WTC11 (cell line): Measurements from ENCODE around the gene IL27RA. TPM values are rescaled to one million over a fixed set of nuclear protein-coding genes. Genes with fewer than 3 reads are reported as not detected.

Source experiments
- ATAC-seq: fragments of 200-7000 bp; cut with Tn5 transposase; 2 replicates; pipeline ENCODE4 v1.10.0; 2021; ENCODE audit warnings: mild to moderate bottlenecking, moderate library complexity
- CTCF ChIA-PET: fragments of 300-600 bp; sonication (Branson Sonifier 250); formaldehyde crosslinking; loops from one replicate; lab custom pipeline; 2021; ENCODE audit warnings: antibody characterized with exemption; lab: Charles Lee
- POLR2A ChIA-PET: fragments of 350-600 bp; sonication (Branson Sonifier 250); formaldehyde crosslinking; loops from one replicate; lab custom pipeline; 2021; ENCODE audit warnings: antibody characterized with exemption; lab: Charles Lee
- DNase-seq: peaks from one replicate; pipeline ENCODE4 v3.0.0; 2021; ENCODE audit warnings: low spot score
- H3K27ac Mint-ChIP-seq: 2 replicates; pipeline ENCODE4 v1.8.0; 2021; ENCODE audit warnings: mixed read lengths
- H3K27me3 Mint-ChIP-seq: 2 replicates; pipeline ENCODE4 v1.8.0; 2021; ENCODE audit warnings: low read depth, mild to moderate bottlenecking, moderate library complexity, mixed read lengths
- H3K36me3 Mint-ChIP-seq: 2 replicates; pipeline ENCODE4 v1.8.0; 2021; ENCODE audit warnings: mixed read lengths
- H3K4me1 Mint-ChIP-seq: 2 replicates; pipeline ENCODE4 v1.8.0; 2022; ENCODE audit warnings: mixed read lengths
- H3K4me3 Mint-ChIP-seq: 2 replicates; pipeline ENCODE4 v1.8.0; 2021; ENCODE audit warnings: mild to moderate bottlenecking, moderate library complexity, mixed read lengths
- H3K9me3 Mint-ChIP-seq: 2 replicates; pipeline ENCODE4 v1.8.0; 2021; ENCODE audit warnings: mixed read lengths
- GRHL2 ChIP-seq: fragments of 250-450 bp; sonication (Bioruptor Pico); IDR thresholded peaks from 2 replicates; pipeline ENCODE4 v1.8.0; 2022; ENCODE audit warnings: mild to moderate bottlenecking, moderate library complexity; ENCODE audit not compliant: insufficient replicate concordance, severe bottlenecking
- PRRX2 ChIP-seq: fragments of 250-450 bp; sonication (Bioruptor Pico); IDR thresholded peaks from 2 replicates; pipeline ENCODE4 v1.8.0; 2021; ENCODE audit warnings: mild to moderate bottlenecking
- RELA ChIP-seq: sonication (generic); formaldehyde crosslinking; IDR thresholded peaks from 2 replicates; pipeline ENCODE4 v1.8.1; 2022; ENCODE audit warnings: missing genetic modification reagents, mild to moderate bottlenecking, borderline replicate concordance
- ZBTB21 ChIP-seq: sonication (generic); formaldehyde crosslinking; IDR thresholded peaks from 2 replicates; pipeline ENCODE4 v1.8.1; 2023; ENCODE audit warnings: mild to moderate bottlenecking, missing genetic modification reagents, borderline replicate concordance
- ZNF138 ChIP-seq: sonication (generic); formaldehyde crosslinking; conservative IDR thresholded peaks from 2 replicates; pipeline ENCODE4 v1.8.1; 2022; ENCODE audit warnings: mild to moderate bottlenecking, moderate library complexity, missing genetic modification reagents
- ZNF232 ChIP-seq: sonication (generic); formaldehyde crosslinking; IDR thresholded peaks from 2 replicates; pipeline ENCODE4 v1.8.0; 2022; ENCODE audit warnings: mild to moderate bottlenecking, missing genetic modification reagents
- ZNF263 ChIP-seq: sonication (generic); formaldehyde crosslinking; IDR thresholded peaks from 2 replicates; pipeline ENCODE4 v1.8.1; 2022; ENCODE audit warnings: low read depth, mild to moderate bottlenecking, moderate library complexity, missing genetic modification reagents
- ZNF423 ChIP-seq: fragments of 250-450 bp; sonication (Bioruptor Pico); IDR thresholded peaks from 2 replicates; pipeline ENCODE4 v2.1.2; 2022; ENCODE audit warnings: mild to moderate bottlenecking, moderate library complexity
- total RNA-seq: library from RNA; stranded (reverse); gene quantifications from 3 replicates; pipeline ENCODE4 v1.2.3, GENCODE V29; 2021
- TF ChIP-seq, protein P1 (sequence below): sonication (generic); formaldehyde crosslinking; IDR thresholded peaks from 2 replicates; pipeline ENCODE4 v1.8.1; 2023; ENCODE audit warnings: mild to moderate bottlenecking, missing genetic modification reagents
- TF ChIP-seq, protein P2 (sequence below): fragments of 250-450 bp; sonication (Bioruptor Pico); conservative IDR thresholded peaks from 2 replicates; pipeline ENCODE4 v1.9.0; 2021; ENCODE audit warnings: mild to moderate bottlenecking
- TF ChIP-seq, protein P3 (sequence below): fragments of 250-450 bp; sonication (Bioruptor Pico); IDR thresholded peaks from 2 replicates; pipeline ENCODE4 v2.1.2; 2022; ENCODE audit warnings: mild to moderate bottlenecking, moderate library complexity
- TF ChIP-seq, protein P4 (sequence below): sonication (generic); formaldehyde crosslinking; IDR thresholded peaks from 2 replicates; pipeline ENCODE4 v1.8.0; 2022; ENCODE audit warnings: missing genetic modification reagents
- TF ChIP-seq, protein P5 (sequence below): sonication (generic); formaldehyde crosslinking; IDR thresholded peaks from 2 replicates; pipeline ENCODE4 v1.8.0; 2023; ENCODE audit warnings: missing genetic modification reagents, mild to moderate bottlenecking, borderline replicate concordance

Gene IL27RA
- total RNA-seq, 1 experiment from 2014 or later: 12.2 TPM

DNA sequence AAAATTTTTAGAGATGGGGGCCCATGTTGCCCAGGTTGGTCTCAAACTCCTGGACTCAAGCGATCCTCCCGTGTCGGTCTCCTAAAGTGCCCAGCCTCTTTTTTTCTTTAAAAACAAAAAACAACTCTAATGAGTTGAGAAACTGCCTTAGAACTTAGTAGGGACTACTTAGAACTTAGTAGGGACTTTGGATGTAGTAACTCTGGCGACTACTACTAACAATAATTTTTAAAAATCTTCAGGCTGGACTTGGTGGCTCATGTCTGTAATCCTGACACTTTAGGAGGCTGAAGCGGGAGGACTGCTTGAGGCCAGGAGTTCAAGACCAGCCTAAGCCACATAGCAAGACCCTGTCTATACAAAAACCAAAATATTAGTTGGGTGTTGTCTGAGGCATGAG, 54.5 kb downstream of the IL27RA start (continued):
- TF ChIP-seq ZNF232 (CRISPR knock-in tag): no peak
- TF ChIP-seq, protein P1, sequence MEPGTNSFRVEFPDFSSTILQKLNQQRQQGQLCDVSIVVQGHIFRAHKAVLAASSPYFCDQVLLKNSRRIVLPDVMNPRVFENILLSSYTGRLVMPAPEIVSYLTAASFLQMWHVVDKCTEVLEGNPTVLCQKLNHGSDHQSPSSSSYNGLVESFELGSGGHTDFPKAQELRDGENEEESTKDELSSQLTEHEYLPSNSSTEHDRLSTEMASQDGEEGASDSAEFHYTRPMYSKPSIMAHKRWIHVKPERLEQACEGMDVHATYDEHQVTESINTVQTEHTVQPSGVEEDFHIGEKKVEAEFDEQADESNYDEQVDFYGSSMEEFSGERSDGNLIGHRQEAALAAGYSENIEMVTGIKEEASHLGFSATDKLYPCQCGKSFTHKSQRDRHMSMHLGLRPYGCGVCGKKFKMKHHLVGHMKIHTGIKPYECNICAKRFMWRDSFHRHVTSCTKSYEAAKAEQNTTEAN (CRISPR knock-in tag): no peak
- no peak for TF ChIP-seq ZNF263 (CRISPR knock-in tag)
- TF ChIP-seq ZBTB21 (CRISPR knock-in tag): no peak
- TF ChIP-seq GRHL2: no peak
- TF ChIP-seq, protein P2, sequence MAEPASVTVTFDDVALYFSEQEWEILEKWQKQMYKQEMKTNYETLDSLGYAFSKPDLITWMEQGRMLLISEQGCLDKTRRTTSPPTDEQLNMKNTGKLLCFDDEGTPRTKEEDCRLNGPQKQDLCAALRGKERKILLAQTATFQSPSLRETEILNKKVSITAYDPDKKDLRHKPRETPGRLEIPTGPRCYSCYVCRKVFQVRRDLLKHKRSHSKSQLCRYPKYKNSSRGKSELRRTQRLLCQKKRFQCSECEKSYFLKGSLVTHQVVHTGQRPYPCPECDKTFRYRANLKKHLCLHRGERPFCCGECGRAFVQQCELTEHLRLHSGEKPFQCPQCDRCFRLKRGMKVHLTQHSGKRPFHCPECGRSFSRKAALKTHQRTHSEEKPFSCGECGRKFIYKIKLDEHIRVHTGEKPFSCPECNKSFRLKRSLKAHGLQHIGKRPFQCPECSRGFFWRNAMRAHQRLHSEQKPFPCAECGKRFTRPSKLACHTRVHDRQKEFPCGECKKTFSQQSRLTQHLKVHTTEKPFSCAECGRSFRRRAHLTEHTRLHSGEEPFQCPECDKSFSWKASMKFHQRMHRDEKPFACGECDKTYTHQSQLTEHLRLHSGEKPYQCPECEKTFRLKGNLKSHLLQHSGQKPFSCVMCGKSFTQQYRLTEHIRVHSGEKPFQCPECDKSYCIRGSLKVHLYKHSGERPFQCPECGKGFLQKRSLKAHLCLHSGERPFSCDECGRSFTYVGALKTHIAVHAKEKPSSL: no peak
- TF ChIP-seq ZNF138 (CRISPR knock-in tag): no peak
- TF ChIP-seq, protein P3, sequence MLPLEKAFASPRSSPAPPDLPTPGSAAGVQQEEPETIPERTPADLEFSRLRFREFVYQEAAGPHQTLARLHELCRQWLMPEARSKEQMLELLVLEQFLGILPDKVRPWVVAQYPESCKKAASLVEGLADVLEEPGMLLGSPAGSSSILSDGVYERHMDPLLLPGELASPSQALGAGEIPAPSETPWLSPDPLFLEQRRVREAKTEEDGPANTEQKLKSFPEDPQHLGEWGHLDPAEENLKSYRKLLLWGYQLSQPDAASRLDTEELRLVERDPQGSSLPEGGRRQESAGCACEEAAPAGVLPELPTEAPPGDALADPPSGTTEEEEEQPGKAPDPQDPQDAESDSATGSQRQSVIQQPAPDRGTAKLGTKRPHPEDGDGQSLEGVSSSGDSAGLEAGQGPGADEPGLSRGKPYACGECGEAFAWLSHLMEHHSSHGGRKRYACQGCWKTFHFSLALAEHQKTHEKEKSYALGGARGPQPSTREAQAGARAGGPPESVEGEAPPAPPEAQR (CRISPR knock-in tag): no peak
- TF ChIP-seq, protein P4, sequence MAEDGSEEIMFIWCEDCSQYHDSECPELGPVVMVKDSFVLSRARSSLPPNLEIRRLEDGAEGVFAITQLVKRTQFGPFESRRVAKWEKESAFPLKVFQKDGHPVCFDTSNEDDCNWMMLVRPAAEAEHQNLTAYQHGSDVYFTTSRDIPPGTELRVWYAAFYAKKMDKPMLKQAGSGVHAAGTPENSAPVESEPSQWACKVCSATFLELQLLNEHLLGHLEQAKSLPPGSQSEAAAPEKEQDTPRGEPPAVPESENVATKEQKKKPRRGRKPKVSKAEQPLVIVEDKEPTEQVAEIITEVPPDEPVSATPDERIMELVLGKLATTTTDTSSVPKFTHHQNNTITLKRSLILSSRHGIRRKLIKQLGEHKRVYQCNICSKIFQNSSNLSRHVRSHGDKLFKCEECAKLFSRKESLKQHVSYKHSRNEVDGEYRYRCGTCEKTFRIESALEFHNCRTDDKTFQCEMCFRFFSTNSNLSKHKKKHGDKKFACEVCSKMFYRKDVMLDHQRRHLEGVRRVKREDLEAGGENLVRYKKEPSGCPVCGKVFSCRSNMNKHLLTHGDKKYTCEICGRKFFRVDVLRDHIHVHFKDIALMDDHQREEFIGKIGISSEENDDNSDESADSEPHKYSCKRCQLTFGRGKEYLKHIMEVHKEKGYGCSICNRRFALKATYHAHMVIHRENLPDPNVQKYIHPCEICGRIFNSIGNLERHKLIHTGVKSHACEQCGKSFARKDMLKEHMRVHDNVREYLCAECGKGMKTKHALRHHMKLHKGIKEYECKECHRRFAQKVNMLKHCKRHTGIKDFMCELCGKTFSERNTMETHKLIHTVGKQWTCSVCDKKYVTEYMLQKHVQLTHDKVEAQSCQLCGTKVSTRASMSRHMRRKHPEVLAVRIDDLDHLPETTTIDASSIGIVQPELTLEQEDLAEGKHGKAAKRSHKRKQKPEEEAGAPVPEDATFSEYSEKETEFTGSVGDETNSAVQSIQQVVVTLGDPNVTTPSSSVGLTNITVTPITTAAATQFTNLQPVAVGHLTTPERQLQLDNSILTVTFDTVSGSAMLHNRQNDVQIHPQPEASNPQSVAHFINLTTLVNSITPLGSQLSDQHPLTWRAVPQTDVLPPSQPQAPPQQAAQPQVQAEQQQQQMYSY: no peak
- no peak for TF ChIP-seq RELA (CRISPR knock-in tag)
- TF ChIP-seq ZNF423: no peak

DNA sequence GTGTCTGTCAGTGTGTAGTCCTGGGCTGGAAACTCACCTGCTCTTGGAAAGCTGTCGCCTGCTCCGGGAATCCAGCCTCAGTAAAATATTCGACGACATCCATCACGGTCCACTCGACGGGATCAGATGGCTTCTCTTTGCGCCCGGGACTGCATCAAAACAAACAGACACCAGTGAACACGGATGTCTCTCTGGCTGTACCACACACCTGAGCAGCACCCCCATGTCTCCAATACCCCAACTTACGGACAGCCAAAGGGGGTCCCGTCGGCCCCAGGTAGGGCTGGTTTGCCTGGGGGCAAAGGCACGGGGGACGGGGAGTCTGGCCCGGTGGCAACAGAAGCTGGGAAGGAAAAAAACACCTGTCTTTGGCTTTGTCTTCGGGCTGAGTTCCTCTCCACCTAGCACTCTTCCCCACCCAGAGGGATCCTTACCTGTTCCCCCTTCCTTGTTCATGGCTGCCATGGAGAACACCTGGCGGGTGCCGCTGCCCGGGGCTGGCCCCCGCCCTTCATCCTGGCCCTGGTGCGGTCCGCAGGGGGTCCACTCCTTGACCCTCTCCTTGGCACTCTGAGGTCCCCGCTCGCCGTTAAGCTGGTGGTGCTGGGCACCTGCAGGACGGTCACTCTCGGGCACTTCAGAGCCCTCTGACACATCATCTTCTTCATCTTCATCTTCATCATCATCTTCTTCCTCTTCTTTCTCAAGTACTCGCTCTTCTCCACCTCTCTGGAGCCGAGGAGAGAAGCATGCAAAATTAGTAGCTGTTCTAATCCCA, 57.3 kb downstream of the IL27RA start:
- H3K36me3 Mint-ChIP-seq: peaks cover 27% of the 10 kb centered on the region
- no peak for ATAC-seq
- ChIA-PET CTCF (interaction anchor here (0.6 to 1.3 kb wide), 6 partner anchors 16 to 324 kb away, joined by 3 to 4 read pairs (median 4); partner anchors contain the start of gene MISP3), POLR2A (no interaction called here)
- peaks cover 9% of the 10 kb centered on the region for H3K9me3 Mint-ChIP-seq
- no peak overlapping the region for H3K27ac Mint-ChIP-seq
- peak overlapping the region; percentile 80 for H3K4me3 Mint-ChIP-seq
- no peak for DNase-seq
- no peak for TF ChIP-seq PRRX2 (CRISPR knock-in tag)
- TF ChIP-seq, protein P5, sequence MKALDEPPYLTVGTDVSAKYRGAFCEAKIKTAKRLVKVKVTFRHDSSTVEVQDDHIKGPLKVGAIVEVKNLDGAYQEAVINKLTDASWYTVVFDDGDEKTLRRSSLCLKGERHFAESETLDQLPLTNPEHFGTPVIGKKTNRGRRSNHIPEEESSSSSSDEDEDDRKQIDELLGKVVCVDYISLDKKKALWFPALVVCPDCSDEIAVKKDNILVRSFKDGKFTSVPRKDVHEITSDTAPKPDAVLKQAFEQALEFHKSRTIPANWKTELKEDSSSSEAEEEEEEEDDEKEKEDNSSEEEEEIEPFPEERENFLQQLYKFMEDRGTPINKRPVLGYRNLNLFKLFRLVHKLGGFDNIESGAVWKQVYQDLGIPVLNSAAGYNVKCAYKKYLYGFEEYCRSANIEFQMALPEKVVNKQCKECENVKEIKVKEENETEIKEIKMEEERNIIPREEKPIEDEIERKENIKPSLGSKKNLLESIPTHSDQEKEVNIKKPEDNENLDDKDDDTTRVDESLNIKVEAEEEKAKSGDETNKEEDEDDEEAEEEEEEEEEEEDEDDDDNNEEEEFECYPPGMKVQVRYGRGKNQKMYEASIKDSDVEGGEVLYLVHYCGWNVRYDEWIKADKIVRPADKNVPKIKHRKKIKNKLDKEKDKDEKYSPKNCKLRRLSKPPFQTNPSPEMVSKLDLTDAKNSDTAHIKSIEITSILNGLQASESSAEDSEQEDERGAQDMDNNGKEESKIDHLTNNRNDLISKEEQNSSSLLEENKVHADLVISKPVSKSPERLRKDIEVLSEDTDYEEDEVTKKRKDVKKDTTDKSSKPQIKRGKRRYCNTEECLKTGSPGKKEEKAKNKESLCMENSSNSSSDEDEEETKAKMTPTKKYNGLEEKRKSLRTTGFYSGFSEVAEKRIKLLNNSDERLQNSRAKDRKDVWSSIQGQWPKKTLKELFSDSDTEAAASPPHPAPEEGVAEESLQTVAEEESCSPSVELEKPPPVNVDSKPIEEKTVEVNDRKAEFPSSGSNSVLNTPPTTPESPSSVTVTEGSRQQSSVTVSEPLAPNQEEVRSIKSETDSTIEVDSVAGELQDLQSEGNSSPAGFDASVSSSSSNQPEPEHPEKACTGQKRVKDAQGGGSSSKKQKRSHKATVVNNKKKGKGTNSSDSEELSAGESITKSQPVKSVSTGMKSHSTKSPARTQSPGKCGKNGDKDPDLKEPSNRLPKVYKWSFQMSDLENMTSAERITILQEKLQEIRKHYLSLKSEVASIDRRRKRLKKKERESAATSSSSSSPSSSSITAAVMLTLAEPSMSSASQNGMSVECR (CRISPR knock-in tag): no peak
- TF ChIP-seq ZBTB21 (CRISPR knock-in tag): no peak
- peaks cover 28% of the 10 kb centered on the region for H3K27me3 Mint-ChIP-seq
- peaks cover 16% of the 10 kb centered on the region for H3K4me1 Mint-ChIP-seq
